K562 (cell line): ENCODE data around the gene FCAMR. TPM values are rescaled to one million over a fixed set of nuclear protein-coding genes. Genes with fewer than 3 reads are reported as not detected.

Experiments used
- DACH1 ChIP-seq: fragments of 450-650 bp; IDR thresholded peaks from 2 replicates; pipeline ENCODE4 v1.6.1; 2018; ENCODE audit not compliant: partially characterized antibody
- FIP1L1 ChIP-seq: fragments of 200-400 bp; formaldehyde crosslinking; IDR thresholded peaks from 2 replicates; pipeline ENCODE4 v1.6.1; 2018; ENCODE audit warnings: mild to moderate bottlenecking, low read depth, low read length; ENCODE audit not compliant: poor library complexity, severe bottlenecking
- HOXB6 ChIP-seq: fragments of 250-450 bp; sonication (Bioruptor Pico); IDR thresholded peaks from 2 replicates; pipeline ENCODE4 v1.5.1; 2022; ENCODE audit warnings: mild to moderate bottlenecking, borderline replicate concordance
- MEIS2 ChIP-seq: fragments of 450-650 bp; IDR thresholded peaks from 2 replicates; pipeline ENCODE4 v1.6.1; 2014; ENCODE audit warnings: mild to moderate bottlenecking; ENCODE audit not compliant: partially characterized antibody
- RBM25 ChIP-seq: fragments of 200-400 bp; formaldehyde crosslinking; IDR thresholded peaks from 2 replicates; pipeline ENCODE4 v1.6.1; 2018; ENCODE audit warnings: low read length, low read depth, moderate library complexity; ENCODE audit not compliant: severe bottlenecking
- ZBED1 ChIP-seq: IDR thresholded peaks from 2 replicates; pipeline ENCODE4 v1.6.1; 2014
- ZNF146 ChIP-seq: IDR thresholded peaks from one replicate; pipeline ENCODE4 v1.6.1; 2018; ENCODE audit warnings: missing compliant biosample characterization; ENCODE audit not compliant: unreplicated experiment
- ZNF263 ChIP-seq: sonication (generic); formaldehyde crosslinking; IDR thresholded peaks from 2 replicates; pipeline ENCODE4 v1.8.0; 2022; ENCODE audit warnings: mild to moderate bottlenecking, missing genetic modification reagents, borderline replicate concordance
- polyA plus RNA-seq, 8 experiments: library from polyadenylated mRNA; depleted of rRNA in 4 of 8; stranded (reverse) in 5 of 8; unstranded in 3 of 8; fragments of >200 nt; fragmentation: Nextera tagmentation in 2 of 8; fragmentation: Illumina TruSeq in 1 of 8; extraction: Ambion mirVana in 2 of 8; extraction: Trizol in 1 of 8; gene quantifications; 2 replicates each; pipeline versions ENCODE4 v1.2.1 to v1.2.3, GENCODE V29; 2011 to 2014; ENCODE audit warnings: inconsistent platforms in 1 of 8, missing spikeins in 1 of 8
- total RNA-seq, 7 experiments: library from RNA; depleted of rRNA in 6 of 7; stranded (reverse); fragments of >200 nt in 6 of 7; fragmentation: Illumina TruSeq in 2 of 7; extraction: Trizol in 2 of 7; gene quantifications; 2 replicates each; pipeline versions ENCODE4 v1.2.1 to v1.2.3, GENCODE V29; 2011 to 2021; ENCODE audit warnings: low replicate concordance in 1 of 7
- TF ChIP-seq, protein P1 (sequence below), 2 experiments: fragments of 150-350 bp in 1 of 2; IDR thresholded peaks; 2 replicates each; pipeline ENCODE4 v1.6.1; 2012 to 2016; ENCODE audit warnings: low read depth in 2 of 2, low read length in 2 of 2, mild to moderate bottlenecking in 1 of 2, moderate library complexity in 1 of 2
- TF ChIP-seq, protein P2 (sequence below): IDR thresholded peaks from 2 replicates; pipeline ENCODE4 v1.6.1; 2011; ENCODE audit warnings: borderline replicate concordance, low read depth, mild to moderate bottlenecking, moderate library complexity, low read length; ENCODE audit not compliant: insufficient read depth, poor library complexity, severe bottlenecking
- TF ChIP-seq, protein P3 (sequence below): fragments of 250-450 bp; sonication (Bioruptor Pico); IDR thresholded peaks from 2 replicates; pipeline ENCODE4 v1.4.0; 2020; ENCODE audit warnings: mild to moderate bottlenecking, moderate library complexity

FCAMR gene
- total and polyA plus RNA-seq, 9 of the 15 experiments (the other 6 are each of a cell fraction or from before 2014, with no cell fraction given): not detected

DNA sequence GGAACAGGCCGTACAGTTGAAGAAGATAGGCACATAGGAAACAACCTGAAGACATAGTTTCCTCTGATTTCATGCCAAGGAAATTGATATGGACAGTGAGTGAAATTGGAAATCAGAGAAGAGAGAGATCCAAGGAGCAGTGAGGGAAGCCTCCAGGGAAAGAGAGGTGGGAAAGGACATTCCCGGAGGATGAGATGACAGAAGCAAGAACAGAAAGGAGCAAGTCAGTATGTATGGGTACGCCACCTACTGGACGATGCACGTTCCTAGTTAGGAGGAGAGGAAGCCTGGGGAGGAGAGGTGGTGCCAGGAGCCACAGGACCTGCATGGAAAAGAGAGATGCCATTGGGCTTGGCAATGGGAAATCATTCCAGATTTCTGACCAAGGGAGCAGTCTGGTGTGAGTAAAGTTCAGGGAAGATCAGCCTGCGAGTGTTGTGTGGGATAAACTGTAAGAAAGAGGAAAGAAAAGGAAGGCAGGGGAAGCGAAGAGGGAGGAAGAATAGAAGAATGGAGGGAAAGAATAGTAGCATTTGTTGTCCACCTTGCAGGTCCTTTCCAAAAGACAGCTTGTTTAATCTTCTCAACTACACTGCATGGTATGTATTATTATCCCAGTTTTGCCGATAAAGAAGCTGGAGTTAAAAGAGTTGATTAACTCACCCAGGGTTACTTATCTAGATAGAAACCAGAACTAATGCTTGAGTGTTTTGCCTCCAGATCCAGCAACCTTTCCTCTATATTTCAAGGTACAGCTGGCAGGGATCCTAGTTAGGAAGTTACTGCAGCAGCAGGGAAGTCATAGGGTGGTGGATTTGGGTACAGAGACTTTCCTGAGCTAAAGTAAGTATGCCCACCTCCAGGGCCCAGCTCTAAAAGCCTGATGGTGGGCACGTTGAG, 34.9 kb upstream of the FCAMR start (continued):
- TF ChIP-seq, protein P1, sequence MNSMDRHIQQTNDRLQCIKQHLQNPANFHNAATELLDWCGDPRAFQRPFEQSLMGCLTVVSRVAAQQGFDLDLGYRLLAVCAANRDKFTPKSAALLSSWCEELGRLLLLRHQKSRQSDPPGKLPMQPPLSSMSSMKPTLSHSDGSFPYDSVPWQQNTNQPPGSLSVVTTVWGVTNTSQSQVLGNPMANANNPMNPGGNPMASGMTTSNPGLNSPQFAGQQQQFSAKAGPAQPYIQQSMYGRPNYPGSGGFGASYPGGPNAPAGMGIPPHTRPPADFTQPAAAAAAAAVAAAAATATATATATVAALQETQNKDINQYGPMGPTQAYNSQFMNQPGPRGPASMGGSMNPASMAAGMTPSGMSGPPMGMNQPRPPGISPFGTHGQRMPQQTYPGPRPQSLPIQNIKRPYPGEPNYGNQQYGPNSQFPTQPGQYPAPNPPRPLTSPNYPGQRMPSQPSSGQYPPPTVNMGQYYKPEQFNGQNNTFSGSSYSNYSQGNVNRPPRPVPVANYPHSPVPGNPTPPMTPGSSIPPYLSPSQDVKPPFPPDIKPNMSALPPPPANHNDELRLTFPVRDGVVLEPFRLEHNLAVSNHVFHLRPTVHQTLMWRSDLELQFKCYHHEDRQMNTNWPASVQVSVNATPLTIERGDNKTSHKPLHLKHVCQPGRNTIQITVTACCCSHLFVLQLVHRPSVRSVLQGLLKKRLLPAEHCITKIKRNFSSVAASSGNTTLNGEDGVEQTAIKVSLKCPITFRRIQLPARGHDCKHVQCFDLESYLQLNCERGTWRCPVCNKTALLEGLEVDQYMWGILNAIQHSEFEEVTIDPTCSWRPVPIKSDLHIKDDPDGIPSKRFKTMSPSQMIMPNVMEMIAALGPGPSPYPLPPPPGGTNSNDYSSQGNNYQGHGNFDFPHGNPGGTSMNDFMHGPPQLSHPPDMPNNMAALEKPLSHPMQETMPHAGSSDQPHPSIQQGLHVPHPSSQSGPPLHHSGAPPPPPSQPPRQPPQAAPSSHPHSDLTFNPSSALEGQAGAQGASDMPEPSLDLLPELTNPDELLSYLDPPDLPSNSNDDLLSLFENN (IDR thresholded peaks at IDR 0.05; ENCODE audit: low read depth in 2 of 2, low read length in 2 of 2): no peak
- TF ChIP-seq DACH1 (no peak), RBM25 (no peak), ZNF263 (CRISPR knock-in tag) (no peak), ZNF146 (CRISPR knock-in tag) (no peak), FIP1L1 (no peak), HOXB6 (CRISPR knock-in tag) (no peak), MEIS2 (no peak), ZBED1 (no peak)
- TF ChIP-seq, protein P2, sequence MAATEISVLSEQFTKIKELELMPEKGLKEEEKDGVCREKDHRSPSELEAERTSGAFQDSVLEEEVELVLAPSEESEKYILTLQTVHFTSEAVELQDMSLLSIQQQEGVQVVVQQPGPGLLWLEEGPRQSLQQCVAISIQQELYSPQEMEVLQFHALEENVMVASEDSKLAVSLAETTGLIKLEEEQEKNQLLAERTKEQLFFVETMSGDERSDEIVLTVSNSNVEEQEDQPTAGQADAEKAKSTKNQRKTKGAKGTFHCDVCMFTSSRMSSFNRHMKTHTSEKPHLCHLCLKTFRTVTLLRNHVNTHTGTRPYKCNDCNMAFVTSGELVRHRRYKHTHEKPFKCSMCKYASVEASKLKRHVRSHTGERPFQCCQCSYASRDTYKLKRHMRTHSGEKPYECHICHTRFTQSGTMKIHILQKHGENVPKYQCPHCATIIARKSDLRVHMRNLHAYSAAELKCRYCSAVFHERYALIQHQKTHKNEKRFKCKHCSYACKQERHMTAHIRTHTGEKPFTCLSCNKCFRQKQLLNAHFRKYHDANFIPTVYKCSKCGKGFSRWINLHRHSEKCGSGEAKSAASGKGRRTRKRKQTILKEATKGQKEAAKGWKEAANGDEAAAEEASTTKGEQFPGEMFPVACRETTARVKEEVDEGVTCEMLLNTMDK: peak; percentile 93
- TF ChIP-seq, protein P3, sequence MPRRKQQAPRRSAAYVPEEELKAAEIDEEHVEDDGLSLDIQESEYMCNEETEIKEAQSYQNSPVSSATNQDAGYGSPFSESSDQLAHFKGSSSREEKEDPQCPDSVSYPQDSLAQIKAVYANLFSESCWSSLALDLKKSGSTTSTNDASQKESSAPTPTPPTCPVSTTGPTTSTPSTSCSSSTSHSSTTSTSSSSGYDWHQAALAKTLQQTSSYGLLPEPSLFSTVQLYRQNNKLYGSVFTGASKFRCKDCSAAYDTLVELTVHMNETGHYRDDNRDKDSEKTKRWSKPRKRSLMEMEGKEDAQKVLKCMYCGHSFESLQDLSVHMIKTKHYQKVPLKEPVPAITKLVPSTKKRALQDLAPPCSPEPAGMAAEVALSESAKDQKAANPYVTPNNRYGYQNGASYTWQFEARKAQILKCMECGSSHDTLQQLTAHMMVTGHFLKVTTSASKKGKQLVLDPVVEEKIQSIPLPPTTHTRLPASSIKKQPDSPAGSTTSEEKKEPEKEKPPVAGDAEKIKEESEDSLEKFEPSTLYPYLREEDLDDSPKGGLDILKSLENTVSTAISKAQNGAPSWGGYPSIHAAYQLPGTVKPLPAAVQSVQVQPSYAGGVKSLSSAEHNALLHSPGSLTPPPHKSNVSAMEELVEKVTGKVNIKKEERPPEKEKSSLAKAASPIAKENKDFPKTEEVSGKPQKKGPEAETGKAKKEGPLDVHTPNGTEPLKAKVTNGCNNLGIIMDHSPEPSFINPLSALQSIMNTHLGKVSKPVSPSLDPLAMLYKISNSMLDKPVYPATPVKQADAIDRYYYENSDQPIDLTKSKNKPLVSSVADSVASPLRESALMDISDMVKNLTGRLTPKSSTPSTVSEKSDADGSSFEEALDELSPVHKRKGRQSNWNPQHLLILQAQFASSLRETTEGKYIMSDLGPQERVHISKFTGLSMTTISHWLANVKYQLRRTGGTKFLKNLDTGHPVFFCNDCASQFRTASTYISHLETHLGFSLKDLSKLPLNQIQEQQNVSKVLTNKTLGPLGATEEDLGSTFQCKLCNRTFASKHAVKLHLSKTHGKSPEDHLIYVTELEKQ (CRISPR knock-in tag): no peak
